ENCODE results near the gene SEZ6.

SEZ6 gene

GRCh38 chr17:28912938-28913333 is 92.9 kb downstream of the SEZ6 start:
- no peak overlapping the region for H3K4me3 ChIP-seq (ENCODE audit: low read length)
- H3K4me1 ChIP-seq (ENCODE audit: insufficient read depth, low read length) = no peaks in the 10 kb centered on the region
- H3K9me3 ChIP-seq (ENCODE audit: low read length) = no peaks in the 10 kb centered on the region
- peaks cover 95% of the 10 kb centered on the region for H3K36me3 ChIP-seq (ENCODE audit: insufficient read depth, low read length)
- H3K27me3 ChIP-seq (ENCODE audit: insufficient read depth, low read length) = no peaks in the 10 kb centered on the region
- H2AFZ ChIP-seq (ENCODE audit: low read depth, low read length) = no peak overlapping the region

GRCh38 chr17:28912281-28912937 is 93.4 kb downstream of the SEZ6 start:
- H3K4me3 ChIP-seq (ENCODE audit: low read length) = no peak overlapping the region
- no peak overlapping the region for H2AFZ ChIP-seq (ENCODE audit: low read depth, low read length)
- H3K36me3 ChIP-seq (ENCODE audit: insufficient read depth, low read length) = peaks cover 95% of the 10 kb centered on the region
- no peaks in the 10 kb centered on the region for H3K27me3 ChIP-seq (ENCODE audit: insufficient read depth, low read length)
- H3K9me3 ChIP-seq (ENCODE audit: low read length) = no peaks in the 10 kb centered on the region
- no peaks in the 10 kb centered on the region for H3K4me1 ChIP-seq (ENCODE audit: insufficient read depth, low read length)

GRCh38 chr17:28911411-28912045 is 94.3 kb downstream of the SEZ6 start:
- H3K36me3 ChIP-seq (ENCODE audit: insufficient read depth, low read length) = peaks cover 95% of the 10 kb centered on the region
- H3K9me3 ChIP-seq (ENCODE audit: low read length) = no peaks in the 10 kb centered on the region
- H3K4me1 ChIP-seq (ENCODE audit: insufficient read depth, low read length) = no peaks in the 10 kb centered on the region
- H3K4me3 ChIP-seq (ENCODE audit: low read length) = no peak overlapping the region
- no peaks in the 10 kb centered on the region for H3K27me3 ChIP-seq (ENCODE audit: insufficient read depth, low read length)
- no peak overlapping the region for H2AFZ ChIP-seq (ENCODE audit: low read depth, low read length)

- peaks cover 94% of the 10 kb centered on the region for H3K36me3 ChIP-seq (ENCODE audit: insufficient read depth, low read length)
- no peak overlapping the region for H2AFZ ChIP-seq (ENCODE audit: low read depth, low read length)
- H3K9me3 ChIP-seq (ENCODE audit: low read length) = no peaks in the 10 kb centered on the region
- no peaks in the 10 kb centered on the region for H3K27me3 ChIP-seq (ENCODE audit: insufficient read depth, low read length)
- no peaks in the 10 kb centered on the region for H3K4me1 ChIP-seq (ENCODE audit: insufficient read depth, low read length)
- no peak overlapping the region for H3K4me3 ChIP-seq (ENCODE audit: low read length)
Observed at GRCh38 chr17:28910534-28910933, 95.3 kb downstream of the SEZ6 start.

- no peaks in the 10 kb centered on the region for H3K9me3 ChIP-seq (ENCODE audit: low read length)
- no peaks in the 10 kb centered on the region for H3K27me3 ChIP-seq (ENCODE audit: insufficient read depth, low read length)
- H3K4me3 ChIP-seq (ENCODE audit: low read length) = no peak overlapping the region
- no peaks in the 10 kb centered on the region for H3K4me1 ChIP-seq (ENCODE audit: insufficient read depth, low read length)
- H3K36me3 ChIP-seq (ENCODE audit: insufficient read depth, low read length) = peaks cover 79% of the 10 kb centered on the region
- H2AFZ ChIP-seq (ENCODE audit: low read depth, low read length) = no peak overlapping the region
Observed at GRCh38 chr17:28908640-28909167, 97.1 kb downstream of the SEZ6 start.

GRCh38 chr17:28907709-28908475 is 97.9 kb downstream of the SEZ6 start:
- Histone ChIP-seq H2AFZ (ENCODE audit: low read depth, low read length) (no peak overlapping the region), H3K9me3 (ENCODE audit: low read length) (no peaks in the 10 kb centered on the region), H3K4me3 (ENCODE audit: low read length) (no peak overlapping the region), H3K4me1 (ENCODE audit: insufficient read depth, low read length) (no peaks in the 10 kb centered on the region), H3K27me3 (ENCODE audit: insufficient read depth, low read length) (no peaks in the 10 kb centered on the region), H3K36me3 (ENCODE audit: insufficient read depth, low read length) (peaks cover 71% of the 10 kb centered on the region)

GRCh38 chr17:28906706-28907438 is 99.0 kb downstream of the SEZ6 start:
- Histone ChIP-seq H3K4me1 (ENCODE audit: insufficient read depth, low read length) (peaks cover under 1% of the 10 kb centered on the region), H3K9me3 (ENCODE audit: low read length) (no peaks in the 10 kb centered on the region), H3K4me3 (ENCODE audit: low read length) (no peak overlapping the region), H3K27me3 (ENCODE audit: insufficient read depth, low read length) (no peaks in the 10 kb centered on the region), H3K36me3 (ENCODE audit: insufficient read depth, low read length) (peaks cover 61% of the 10 kb centered on the region), H2AFZ (ENCODE audit: low read depth, low read length) (no peak overlapping the region)

GRCh38 chr17:28906276-28906675 is 99.6 kb downstream of the SEZ6 start:
- H2AFZ ChIP-seq (ENCODE audit: low read depth, low read length) = no peak overlapping the region
- H3K4me3 ChIP-seq (ENCODE audit: low read length) = no peak overlapping the region
- H3K36me3 ChIP-seq (ENCODE audit: insufficient read depth, low read length) = peaks cover 55% of the 10 kb centered on the region

More at GRCh38 chr17:28906276-28906675, 99.6 kb downstream of the SEZ6 start:
- H3K27me3 ChIP-seq (ENCODE audit: insufficient read depth, low read length) = no peaks in the 10 kb centered on the region
- peaks cover 6% of the 10 kb centered on the region for H3K4me1 ChIP-seq (ENCODE audit: insufficient read depth, low read length)
- no peaks in the 10 kb centered on the region for H3K9me3 ChIP-seq (ENCODE audit: low read length)

Measured in neuron (in vitro differentiated cells).